HG03558 (cell line): ENCODE results near the gene LARGE1.
"Not testable (repeated sequence)": the region's sequence is repeated elsewhere in the genome, so short reads cannot be mapped to it uniquely, and the experiment has no call there.

ENCODE experiments used
- ATAC-seq: cut with Tn5 transposase; IDR thresholded peaks from one replicate; pipeline ENCODE4 v1.9.1; 2021; ENCODE audit warnings: moderate number of reproducible peaks; ENCODE audit not compliant: unreplicated experiment; ENCODE audit errors: extremely low read depth

Gene LARGE1

GRCh38 chr22:33405194-33405593, 515.1 kb downstream of the LARGE1 start:
- no peak for ATAC-seq

- ATAC-seq = no peak
Observed at GRCh38 chr22:33404723-33405122, 515.6 kb downstream of the LARGE1 start.

- ATAC-seq = no peak
Observed at GRCh38 chr22:33402325-33402724, 518.0 kb downstream of the LARGE1 start.

GRCh38 chr22:33401291-33401690, 519.0 kb downstream of the LARGE1 start:
- ATAC-seq = no peak

GRCh38 chr22:33400891-33401290, 519.4 kb downstream of the LARGE1 start:
- no peak for ATAC-seq

GRCh38 chr22:33400061-33400840, 520.0 kb downstream of the LARGE1 start:
- no peak for ATAC-seq

- ATAC-seq = no peak
Observed at GRCh38 chr22:33397381-33397907, 522.8 kb downstream of the LARGE1 start.

GRCh38 chr22:33393432-33393831, 526.8 kb downstream of the LARGE1 start:
- ATAC-seq = no peak

- no peak for ATAC-seq
Observed at GRCh38 chr22:33391298-33391697, 529.0 kb downstream of the LARGE1 start.

- ATAC-seq = no peak
Observed at GRCh38 chr22:33389936-33390335, 530.3 kb downstream of the LARGE1 start.

GRCh38 chr22:33386270-33386669, 534.0 kb downstream of the LARGE1 start:
- no peak for ATAC-seq

- no peak for ATAC-seq
Observed at GRCh38 chr22:33385611-33386010, 534.7 kb downstream of the LARGE1 start.

- ATAC-seq = no peak
Observed at GRCh38 chr22:33382436-33382835, 537.8 kb downstream of the LARGE1 start.

- no peak for ATAC-seq
Observed at GRCh38 chr22:33381531-33382406, 538.5 kb downstream of the LARGE1 start.

GRCh38 chr22:33380789-33381530, 539.3 kb downstream of the LARGE1 start:
- ATAC-seq = no peak

GRCh38 chr22:33379836-33380235, 540.4 kb downstream of the LARGE1 start:
- ATAC-seq = no peak

GRCh38 chr22:33372875-33373274, 547.4 kb downstream of the LARGE1 start:
- no peak for ATAC-seq

GRCh38 chr22:33363256-33363655, 557.0 kb downstream of the LARGE1 start:
- ATAC-seq = not testable (repeated sequence)

GRCh38 chr22:33362702-33363101, 557.6 kb downstream of the LARGE1 start:
- no peak for ATAC-seq

GRCh38 chr22:33361581-33361980, 558.7 kb downstream of the LARGE1 start:
- ATAC-seq = no peak
